T-helper 17 cell (primary cell): ENCODE results near the gene CD37. TPM values are rescaled to one million over a fixed set of nuclear protein-coding genes. Genes with fewer than 3 reads are reported as not detected.

ENCODE experiments used
- ATAC-seq: fragments of 150-1000 bp; cut with Tn5 transposase; 2 replicates; pipeline ENCODE4 v1.10.0; 2021; ENCODE audit warnings: mild to moderate bottlenecking, moderate library complexity
- DNase-seq, 3 donors: peaks; one replicate each; pipeline versions ENCODE4 v3.0.0 to v3.0.0-alpha.2; 2020 to 2021
- H3K9me3 ChIP-seq: one replicate; pipeline ENCODE4 v1.7.0; 2013; ENCODE audit warnings: low read length, mild to moderate bottlenecking; ENCODE audit not compliant: control insufficient read depth, poor library complexity, severe bottlenecking
- H3K27ac Mint-ChIP-seq: one replicate; pipeline ENCODE4 v1.8.0; 2022; ENCODE audit warnings: mild to moderate bottlenecking, moderate library complexity, mixed read lengths
- H3K27me3 Mint-ChIP-seq: one replicate; pipeline ENCODE4 v1.8.0; 2022; ENCODE audit warnings: mixed read lengths
- H3K36me3 Mint-ChIP-seq: one replicate; pipeline ENCODE4 v1.8.0; 2022; ENCODE audit warnings: low read depth, mixed read lengths
- H3K4me1 Mint-ChIP-seq: one replicate; pipeline ENCODE4 v1.8.0; 2022; ENCODE audit warnings: mild to moderate bottlenecking, mixed read lengths
- H3K4me3 Mint-ChIP-seq: one replicate; pipeline ENCODE4 v1.8.0; 2022; ENCODE audit warnings: mild to moderate bottlenecking, moderate library complexity, mixed read lengths
- total RNA-seq, 4 donors: library from RNA in 2 of 4; stranded (reverse) in 2 of 4; gene quantifications; one replicate each; pipeline ENCODE4 v1.2.3 and lab custom pipeline; 2022 to 2026

Gene CD37
- total RNA-seq, 2 donors from 2014 or later: 288 to 373 TPM

DNA sequence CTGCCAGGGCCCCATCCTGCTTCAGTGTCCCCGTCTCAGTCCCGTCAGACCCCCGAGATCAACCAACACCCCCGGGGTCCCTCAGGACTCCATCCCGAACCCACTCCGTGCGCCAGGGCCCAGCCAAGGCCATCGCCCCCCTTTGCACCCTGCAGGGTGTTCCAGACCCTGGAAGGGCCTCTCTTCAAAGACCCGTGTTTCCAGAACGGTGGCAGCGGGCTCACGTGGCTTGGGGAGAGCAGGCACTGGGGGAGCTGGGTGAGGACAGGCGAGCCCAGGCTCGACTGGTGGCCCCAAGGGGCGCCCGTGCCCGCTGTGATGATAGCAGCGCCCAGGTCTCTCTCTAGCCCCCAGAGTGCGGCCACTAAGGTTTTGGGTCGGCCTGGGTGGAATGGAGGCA lies 54.2 kb downstream of the CD37 start:
- H3K4me1 Mint-ChIP-seq: peaks cover 11% of the 10 kb centered on the region
- no peak overlapping the region for H3K4me3 Mint-ChIP-seq
- H3K27me3 Mint-ChIP-seq: no peaks in the 10 kb centered on the region
- H3K27ac Mint-ChIP-seq: no peak overlapping the region
- no peak for ATAC-seq
- no peaks in the 10 kb centered on the region for H3K36me3 Mint-ChIP-seq
- H3K9me3 ChIP-seq: no peaks in the 10 kb centered on the region
- DNase-seq: no peak

Other genes with a start within 250 kb of the CD37 start
- 100 to 1,000 TPM; 352 to 394 TPM for gene SNRNP70, start 250.0 kb upstream of the CD37 start, total RNA-seq
- 1 to 10 TPM; 4.7 to 5.2 TPM for gene LIN7B, start 221.0 kb upstream of the CD37 start, total RNA-seq
- 1 to 10 TPM; 3.6 to 3.9 TPM for gene C19orf73, start 216.3 kb upstream of the CD37 start, total RNA-seq
- 1 to 10 TPM; 2.6 to 3.9 TPM for gene PPFIA3, start 215.9 kb upstream of the CD37 start, total RNA-seq
- gene HRC, start 180.0 kb upstream of the CD37 start, total RNA-seq: not detected
- under 1 TPM in 1 of 2 donors, not detected in 1; 0.25 TPM for gene TRPM4, start 177.6 kb upstream of the CD37 start, total RNA-seq
- 1 to 10 TPM; 3.1 to 3.7 TPM for gene SLC6A16, start 10.2 kb upstream of the CD37 start, total RNA-seq
- gene TEAD2, start 27.0 kb downstream of the CD37 start, total RNA-seq: under 1 TPM in 1 of 2 donors, not detected in 1; 0.17 TPM
- not detected for gene DKKL1, start 28.5 kb downstream of the CD37 start, total RNA-seq
- gene KASH5, start 52.8 kb downstream of the CD37 start, total RNA-seq: under 1 TPM in 1 of 2 donors, not detected in 1; 0.86 TPM
- not detected for gene PTH2, start 88.0 kb downstream of the CD37 start, total RNA-seq
- gene GFY, start 90.0 kb downstream of the CD37 start, total RNA-seq: not detected
- gene SLC17A7, start 106.1 kb downstream of the CD37 start, total RNA-seq: not detected
- 100 to 1,000 TPM; 147 to 150 TPM for gene PIH1D1, start 116.4 kb downstream of the CD37 start, total RNA-seq
- gene ALDH16A1, start 117.8 kb downstream of the CD37 start, total RNA-seq: 10 to 100 TPM; 34.8 to 38.0 TPM
- gene FLT3LG, start 138.8 kb downstream of the CD37 start, total RNA-seq: 100 to 1,000 TPM; 349 to 455 TPM
- gene RPL13A, start 152.2 kb downstream of the CD37 start, total RNA-seq: 1,000 to 10,000 TPM; 5,253 to 5,291 TPM
- 1,000 to 10,000 TPM; 2,538 to 2,634 TPM for gene RPS11, start 161.0 kb downstream of the CD37 start, total RNA-seq
- gene FCGRT, start 177.3 kb downstream of the CD37 start, total RNA-seq: 10 to 100 TPM; 18.7 to 24.6 TPM
- 1 to 10 TPM in 1 of 2 donors, under 1 TPM in 1; 0.97 to 1.3 TPM for gene RCN3, start 192.6 kb downstream of the CD37 start, total RNA-seq
- 100 to 1,000 TPM; 161 to 195 TPM for gene NOSIP, start 245.2 kb downstream of the CD37 start, total RNA-seq
- gene PRRG2, start 245.9 kb downstream of the CD37 start, total RNA-seq: 1 to 10 TPM; 1.1 to 1.3 TPM